Loucy (cell line): ENCODE data around the gene SLC7A9.

ENCODE experiments used
- EZH2phosphoT487 ChIP-seq: fragments of 200-600 bp; IDR thresholded peaks from 2 replicates; pipeline ENCODE4 v1.6.1; 2018; ENCODE audit warnings: antibody characterized with exemption, mild to moderate bottlenecking, moderate library complexity, borderline replicate concordance
- TF ChIP-seq, protein P1 (sequence below): fragments of 200-600 bp; sonication (generic); conservative IDR thresholded peaks from 2 replicates; pipeline ENCODE4 v1.5.1; 2014; ENCODE audit warnings: mild to moderate bottlenecking, antibody characterized with exemption, low read length

DNA sequence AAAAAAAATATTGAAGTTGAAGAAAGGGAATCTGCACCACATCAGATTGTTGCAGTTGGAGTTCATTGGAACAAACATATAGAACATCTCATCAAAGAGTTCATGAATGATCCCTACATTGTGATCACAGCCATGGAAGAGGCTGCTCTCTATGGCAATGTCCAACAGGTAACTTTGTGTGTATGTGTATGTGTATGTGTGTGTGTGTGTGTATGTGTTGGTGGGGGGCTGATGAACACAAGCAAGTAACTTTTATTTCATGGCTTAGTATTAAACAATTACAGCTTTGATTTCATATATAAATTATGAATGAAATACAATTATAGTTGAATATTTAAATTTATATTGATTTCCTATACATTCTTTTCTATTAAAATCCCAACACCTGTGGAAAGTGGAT lies 69.4 kb downstream of the SLC7A9 start:
- no peak for TF ChIP-seq EZH2phosphoT487
- TF ChIP-seq, protein P1, sequence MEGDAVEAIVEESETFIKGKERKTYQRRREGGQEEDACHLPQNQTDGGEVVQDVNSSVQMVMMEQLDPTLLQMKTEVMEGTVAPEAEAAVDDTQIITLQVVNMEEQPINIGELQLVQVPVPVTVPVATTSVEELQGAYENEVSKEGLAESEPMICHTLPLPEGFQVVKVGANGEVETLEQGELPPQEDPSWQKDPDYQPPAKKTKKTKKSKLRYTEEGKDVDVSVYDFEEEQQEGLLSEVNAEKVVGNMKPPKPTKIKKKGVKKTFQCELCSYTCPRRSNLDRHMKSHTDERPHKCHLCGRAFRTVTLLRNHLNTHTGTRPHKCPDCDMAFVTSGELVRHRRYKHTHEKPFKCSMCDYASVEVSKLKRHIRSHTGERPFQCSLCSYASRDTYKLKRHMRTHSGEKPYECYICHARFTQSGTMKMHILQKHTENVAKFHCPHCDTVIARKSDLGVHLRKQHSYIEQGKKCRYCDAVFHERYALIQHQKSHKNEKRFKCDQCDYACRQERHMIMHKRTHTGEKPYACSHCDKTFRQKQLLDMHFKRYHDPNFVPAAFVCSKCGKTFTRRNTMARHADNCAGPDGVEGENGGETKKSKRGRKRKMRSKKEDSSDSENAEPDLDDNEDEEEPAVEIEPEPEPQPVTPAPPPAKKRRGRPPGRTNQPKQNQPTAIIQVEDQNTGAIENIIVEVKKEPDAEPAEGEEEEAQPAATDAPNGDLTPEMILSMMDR, result no peak
